ENCODE measurements around the gene IFI6.
"Not testable (repeated sequence)": the region's sequence is repeated elsewhere in the genome, so short reads cannot be mapped to it uniquely, and the experiment has no call there.

GRCh38 chr1:27619782-27620438 is 52.1 kb downstream of the IFI6 start:
- not testable (repeated sequence) for TF ChIP-seq CTCF (IDR thresholded peaks at IDR 0.05 in 2 of 3, conservative IDR thresholded peaks at IDR 0.05 in 1 of 3; ENCODE audit: borderline replicate concordance in 1 of 3, insufficient read depth in 1 of 3, low read depth in 2 of 3, low read length in 2 of 3); EZH2 (IDR thresholded peaks at IDR 0.05); POLR2A (IDR thresholded peaks at IDR 0.05; ENCODE audit: borderline replicate concordance, extremely low read depth, insufficient read depth, insufficient read length); POLR2AphosphoS5 (IDR thresholded peaks at IDR 0.05; ENCODE audit: low read depth, low read length); SIN3A (IDR thresholded peaks at IDR 0.05; ENCODE audit: low read depth); CBX3 (IDR thresholded peaks at IDR 0.05; ENCODE audit: low read depth); RAD21 (IDR thresholded peaks at IDR 0.05; ENCODE audit: low read depth); CEBPB (IDR thresholded peaks at IDR 0.05; ENCODE audit: low read depth)
- TF ChIP-seq, protein P1, sequence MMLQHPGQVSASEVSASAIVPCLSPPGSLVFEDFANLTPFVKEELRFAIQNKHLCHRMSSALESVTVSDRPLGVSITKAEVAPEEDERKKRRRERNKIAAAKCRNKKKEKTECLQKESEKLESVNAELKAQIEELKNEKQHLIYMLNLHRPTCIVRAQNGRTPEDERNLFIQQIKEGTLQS (IDR thresholded peaks at IDR 0.05), result not testable (repeated sequence)
- TF ChIP-seq, protein P2, sequence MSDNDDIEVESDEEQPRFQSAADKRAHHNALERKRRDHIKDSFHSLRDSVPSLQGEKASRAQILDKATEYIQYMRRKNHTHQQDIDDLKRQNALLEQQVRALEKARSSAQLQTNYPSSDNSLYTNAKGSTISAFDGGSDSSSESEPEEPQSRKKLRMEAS (IDR thresholded peaks at IDR 0.05), result not testable (repeated sequence)

Measured in HCT116 (cell line).